Effector memory CD8-positive, alpha-beta T cell (primary cell): ENCODE data around the gene KCNQ2.

Source experiments
- ATAC-seq: fragments of 150-1000 bp; cut with Tn5 transposase; replicated peaks from 2 replicates; pipeline ENCODE4 v1.10.0; 2021; ENCODE audit warnings: mild to moderate bottlenecking, moderate library complexity
- DNase-seq, 3 experiments: peaks; one replicate each; pipeline ENCODE4 v3.0.0; 2021
- H3K27ac Mint-ChIP-seq, 2 donors: one replicate each; pipeline ENCODE4 v1.8.0; 2022; ENCODE audit warnings: mild to moderate bottlenecking in 2 of 2, mixed read lengths in 2 of 2, moderate library complexity in 2 of 2
- H3K27me3 Mint-ChIP-seq, 2 donors: one replicate each; pipeline ENCODE4 v1.8.0; 2022; ENCODE audit warnings: mixed read lengths in 2 of 2
- H3K36me3 Mint-ChIP-seq: one replicate; pipeline ENCODE4 v1.8.0; 2022; ENCODE audit warnings: mild to moderate bottlenecking, moderate library complexity, mixed read lengths; ENCODE audit not compliant: insufficient read depth
- H3K4me1 Mint-ChIP-seq, 2 donors: one replicate each; pipeline ENCODE4 v1.8.0; 2022; ENCODE audit warnings: low read depth in 2 of 2, mixed read lengths in 2 of 2
- H3K4me3 Mint-ChIP-seq, 2 donors: one replicate each; pipeline ENCODE4 v1.8.0; 2022; ENCODE audit warnings: mild to moderate bottlenecking in 2 of 2, mixed read lengths in 2 of 2, moderate library complexity in 2 of 2
- H3K9me3 Mint-ChIP-seq, 2 donors: one replicate each; pipeline ENCODE4 v1.8.0; 2022; ENCODE audit warnings: mixed read lengths in 2 of 2

The KCNQ2 gene

DNA sequence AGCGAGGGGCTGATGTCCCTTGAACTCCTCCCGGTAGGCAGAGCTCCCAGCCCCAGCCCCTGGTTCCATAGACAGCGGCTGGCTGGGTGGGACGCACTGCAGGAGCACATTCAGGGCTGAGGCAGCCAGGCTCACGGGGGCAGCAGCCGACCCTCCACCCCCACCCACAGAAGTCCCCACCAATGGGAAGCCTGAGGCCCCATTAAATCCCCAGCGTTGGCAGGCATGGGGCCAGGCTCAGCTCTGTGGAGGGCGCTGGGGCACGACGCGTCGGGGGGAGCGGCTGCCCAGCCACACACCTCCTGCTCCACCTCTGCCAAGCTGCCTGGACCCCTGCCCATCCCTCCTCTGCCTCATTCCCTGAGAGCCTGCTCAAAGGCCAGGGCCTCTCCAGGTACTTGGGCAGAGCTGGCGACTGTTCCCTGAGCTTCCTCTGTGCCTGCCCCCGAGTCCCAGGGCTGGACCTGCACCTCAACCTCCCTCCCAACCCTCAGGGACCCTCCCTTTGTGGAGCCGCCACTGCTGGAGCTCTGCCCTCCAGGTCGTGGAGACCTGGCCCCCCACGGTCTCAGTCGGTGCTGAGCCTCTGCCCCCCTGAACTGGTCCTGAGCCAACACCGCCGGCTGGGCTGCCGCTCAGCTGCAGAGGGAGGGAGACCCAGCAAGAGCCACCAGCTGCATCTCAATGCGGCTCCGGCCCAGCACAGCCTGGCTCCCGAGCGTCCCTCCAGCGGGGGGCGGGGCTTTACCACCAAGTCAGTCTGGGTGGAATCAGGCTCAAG, 120.5 kb downstream of the KCNQ2 start:
- H3K9me3 Mint-ChIP-seq = peaks cover 0 to 8% of the 10 kb centered on the region in 2 donors

DNA sequence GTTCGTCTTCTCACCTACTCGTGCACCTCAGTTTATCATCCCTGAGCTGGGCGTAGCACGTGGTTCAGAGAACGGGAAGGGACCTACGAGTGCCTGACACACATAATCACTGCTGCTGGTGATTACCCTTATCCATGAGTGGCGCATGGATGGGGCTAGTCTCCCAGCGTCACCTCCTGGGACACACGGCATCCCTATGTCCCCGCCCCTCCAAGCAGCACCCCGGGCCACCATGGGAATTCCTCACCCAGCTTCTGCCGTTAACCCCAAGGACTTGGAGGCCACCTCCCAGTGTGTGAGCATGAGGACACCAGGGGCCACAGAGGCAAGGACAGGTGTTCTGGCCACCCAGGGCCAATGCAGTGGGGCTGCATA, 121.1 kb downstream of the KCNQ2 start:
- ATAC-seq (no peak), DNase-seq (no peak)
- peaks cover 0 to 8% of the 10 kb centered on the region in 2 donors for H3K9me3 Mint-ChIP-seq
- no peak overlapping the region for H3K4me3 Mint-ChIP-seq
- peak overlapping the region in 1 of 2 donors; percentile 57 for H3K27ac Mint-ChIP-seq
- peaks cover 0 to 6% of the 10 kb centered on the region in 2 donors for H3K27me3 Mint-ChIP-seq
- no peaks in the 10 kb centered on the region for H3K36me3 Mint-ChIP-seq
- no peaks in the 10 kb centered on the region for H3K4me1 Mint-ChIP-seq

More for the DNA sequence above, 120.5 kb downstream of the KCNQ2 start:
- DNase-seq (no peak), ATAC-seq (no peak)
- no peak overlapping the region for H3K27ac Mint-ChIP-seq
- H3K4me3 Mint-ChIP-seq = no peak overlapping the region
- H3K36me3 Mint-ChIP-seq = no peaks in the 10 kb centered on the region
- H3K4me1 Mint-ChIP-seq = no peaks in the 10 kb centered on the region
- peaks cover 0 to 8% of the 10 kb centered on the region in 2 donors for H3K27me3 Mint-ChIP-seq

DNA sequence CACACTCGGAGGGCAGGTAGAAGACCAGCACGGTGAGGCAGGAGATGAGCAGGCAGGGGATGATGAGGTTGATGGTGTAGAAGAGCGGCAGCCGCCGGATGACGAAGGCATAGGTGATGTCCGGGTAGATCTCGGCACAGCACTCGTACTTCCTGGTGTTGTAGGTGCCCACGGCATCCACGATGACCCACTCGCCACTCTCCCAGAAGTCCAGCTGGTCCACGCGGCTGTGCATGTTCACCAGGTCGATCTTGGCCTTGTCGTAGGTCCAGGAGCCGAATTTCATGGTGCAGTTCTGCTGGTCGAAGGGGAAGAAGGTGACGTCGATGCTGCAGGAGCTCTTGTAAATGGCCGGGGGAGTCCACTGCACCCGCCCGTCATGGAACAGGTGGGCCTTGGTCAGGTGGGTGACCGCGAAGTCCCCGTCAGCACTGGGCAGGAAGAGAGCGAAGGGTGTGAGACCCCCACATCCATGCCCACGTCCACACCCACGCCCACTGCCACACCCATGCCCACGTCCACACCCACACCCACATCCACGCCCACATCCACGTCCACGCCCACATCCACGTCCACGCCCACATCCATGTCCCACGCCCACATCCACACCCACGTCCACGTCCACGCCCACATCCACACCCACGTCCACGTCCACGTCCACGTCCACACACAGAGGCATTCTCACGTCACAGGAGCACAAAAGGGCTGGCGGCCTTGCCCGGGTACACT, 121.7 kb downstream of the KCNQ2 start:
- peak overlapping the region in 1 of 2 donors; percentile 57 for H3K27ac Mint-ChIP-seq
- no peaks in the 10 kb centered on the region for H3K4me1 Mint-ChIP-seq
- no peak for DNase-seq
- no peak for ATAC-seq
- no peaks in the 10 kb centered on the region for H3K36me3 Mint-ChIP-seq
- peaks cover 0 to 5% of the 10 kb centered on the region in 2 donors for H3K27me3 Mint-ChIP-seq
- peaks cover 0 to 8% of the 10 kb centered on the region in 2 donors for H3K9me3 Mint-ChIP-seq
- H3K4me3 Mint-ChIP-seq = no peak overlapping the region
